ENCODE measurements around the gene CELF1.

Gene CELF1

DNA sequence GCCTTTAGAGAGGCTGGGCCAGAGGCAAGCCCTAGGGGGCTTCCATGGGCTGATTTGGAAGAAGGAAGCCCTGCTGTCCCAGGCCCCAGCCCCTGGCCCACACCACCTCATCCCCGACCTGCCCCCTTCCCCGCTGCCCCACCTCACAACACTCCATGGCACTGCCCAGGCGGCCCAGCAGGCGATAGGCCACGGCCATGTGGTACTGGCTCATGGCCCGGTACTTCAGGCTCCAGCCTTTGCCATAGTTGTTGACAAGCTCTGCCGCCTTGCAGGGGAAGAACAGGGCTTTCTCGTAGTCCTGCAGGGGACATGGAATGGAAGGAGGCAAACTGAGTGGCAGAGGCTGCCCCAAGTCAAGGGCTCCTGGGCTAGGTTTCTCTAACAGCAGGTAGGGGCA lies 110.4 kb downstream of the CELF1 start:
- no peak for DNase-seq

DNA sequence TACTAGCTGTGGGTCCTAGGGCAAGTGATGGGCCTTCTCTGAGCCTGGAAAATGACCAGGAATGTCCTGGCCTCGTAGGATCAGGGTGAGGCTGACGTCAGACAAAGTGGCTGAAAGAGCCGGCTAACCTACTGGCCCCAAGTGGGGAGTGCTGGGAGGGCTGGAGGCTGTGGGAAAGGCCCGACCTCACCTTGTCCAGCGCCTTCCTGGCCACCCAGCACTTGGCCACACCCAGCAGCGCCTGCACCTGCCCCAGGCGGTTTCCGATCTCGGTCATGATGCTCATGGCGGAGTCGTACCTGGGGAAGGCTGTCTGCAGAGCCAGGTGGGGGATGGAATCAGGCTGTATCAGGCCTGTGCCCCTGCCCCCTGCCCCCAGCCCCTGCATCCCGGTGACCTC lies 111.5 kb downstream of the CELF1 start:
- no peak for DNase-seq

DNA sequence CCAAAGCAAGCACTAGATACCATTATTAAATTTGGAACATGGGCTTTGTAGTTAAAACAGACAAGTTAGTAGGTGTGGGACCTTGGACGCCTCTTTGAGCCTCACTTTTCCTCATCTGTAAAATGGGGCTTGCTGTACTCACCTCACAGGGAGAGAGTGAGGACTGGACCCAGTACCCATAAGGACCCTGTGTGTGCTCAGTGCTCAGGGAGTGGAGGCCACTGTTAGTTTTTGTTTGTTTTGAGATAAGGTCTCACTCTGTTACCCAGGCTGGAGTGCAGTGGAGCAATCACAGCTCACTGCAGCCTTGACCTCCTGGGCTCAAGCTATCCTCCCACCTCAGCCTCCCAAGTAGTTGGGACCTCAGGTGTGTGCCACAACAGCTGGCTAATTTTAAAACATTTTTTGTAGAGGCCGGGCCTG lies 112.9 kb downstream of the CELF1 start:
- no peak for DNase-seq

DNA sequence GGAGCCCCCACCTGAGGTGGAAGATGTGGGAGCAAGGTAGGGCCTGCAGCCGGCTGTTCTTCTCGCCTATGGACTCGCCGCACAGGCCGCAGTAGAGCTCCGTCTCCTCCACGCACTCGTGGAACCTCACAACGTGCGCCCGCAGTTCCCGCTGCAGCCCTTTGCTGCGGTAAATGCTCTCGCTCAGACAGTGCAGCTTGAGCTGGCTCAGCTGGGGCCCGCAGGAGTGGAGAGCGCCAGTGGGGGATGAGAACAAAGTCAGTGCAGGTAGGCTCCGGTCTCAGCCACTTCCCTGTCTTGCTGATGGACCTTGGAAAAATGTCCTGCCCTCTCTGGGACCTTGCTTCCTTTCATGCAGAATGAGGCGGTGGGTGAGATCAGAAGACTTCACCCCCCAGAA lies 114.2 kb downstream of the CELF1 start:
- no peak for DNase-seq

DNA sequence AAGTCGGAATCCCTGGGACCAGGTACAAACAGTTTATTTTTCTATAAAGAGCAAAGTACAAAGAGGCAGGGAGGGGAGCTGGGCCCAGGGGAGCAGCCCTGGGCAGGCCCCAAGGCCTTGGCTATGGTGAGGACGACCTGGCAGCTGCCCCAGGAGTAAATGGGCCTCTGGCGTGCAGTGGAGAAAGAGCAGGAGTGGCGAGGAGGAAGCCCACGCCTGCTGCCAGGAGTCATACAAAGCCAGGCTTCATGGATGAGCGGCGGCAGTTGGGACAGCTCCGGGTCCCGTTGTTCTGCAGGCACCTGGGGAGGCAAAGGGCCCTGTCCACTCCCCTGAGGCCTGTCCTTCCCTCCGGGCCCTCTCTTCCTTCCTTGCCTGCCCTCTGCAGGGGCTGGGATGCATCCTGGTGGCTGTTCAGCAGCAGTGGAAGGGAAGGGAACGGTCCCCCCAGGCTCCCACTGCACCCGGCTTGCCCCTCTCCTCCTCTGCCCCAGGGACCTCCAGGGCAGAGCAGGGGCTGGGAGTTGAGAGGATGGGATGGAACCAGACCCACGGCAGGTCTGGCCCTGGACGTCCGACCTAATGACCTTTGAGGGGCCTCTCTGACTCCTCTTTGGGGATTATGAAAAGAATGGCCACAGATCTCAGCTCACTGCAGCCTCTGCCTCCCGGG lies 115.0 kb downstream of the CELF1 start:
- no peak for DNase-seq

DNA sequence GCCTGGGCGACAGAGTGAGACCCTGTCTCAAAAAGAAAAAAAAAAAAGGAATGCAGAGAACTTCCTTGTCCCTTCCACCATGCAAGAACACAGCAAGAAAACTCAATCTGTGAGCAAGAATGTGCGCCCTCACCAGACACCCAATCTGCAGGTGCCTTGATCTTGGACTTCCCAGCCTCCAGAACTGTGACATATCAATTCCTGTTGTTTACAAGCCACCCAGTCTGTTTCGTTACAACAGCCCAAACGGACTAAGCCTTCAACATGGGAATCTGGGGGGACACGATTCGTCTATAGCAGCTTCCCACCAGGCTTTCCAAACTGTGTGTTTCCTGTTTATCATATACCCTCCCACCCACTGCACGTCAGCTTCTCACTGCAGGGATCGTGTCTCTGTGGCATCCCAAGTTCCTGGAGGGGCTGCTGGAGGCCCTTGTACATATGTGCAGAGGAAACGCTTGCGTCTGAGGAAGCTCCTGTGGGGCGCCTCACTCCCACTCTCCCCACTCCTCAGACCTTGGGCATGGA lies 115.7 kb downstream of the CELF1 start:
- no peak for DNase-seq

DNA sequence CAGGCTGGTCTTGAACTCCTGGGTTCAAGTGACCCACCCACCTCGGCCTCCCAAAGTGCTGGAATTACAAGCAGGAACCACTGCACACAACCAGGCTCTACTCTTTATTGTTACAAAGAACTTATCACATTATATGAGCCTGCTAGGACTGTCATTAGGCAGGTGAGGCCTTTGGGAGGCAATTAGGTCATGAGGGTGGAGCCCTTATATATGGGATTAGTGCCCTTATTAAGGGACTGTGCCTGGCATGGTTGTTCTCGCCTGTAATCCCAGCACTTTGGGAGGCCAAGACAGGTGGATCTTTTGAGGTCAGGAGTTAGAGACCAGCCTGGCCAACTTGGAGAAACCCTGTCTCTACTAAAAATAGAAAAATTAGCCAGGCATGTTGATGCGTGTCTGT lies 116.2 kb downstream of the CELF1 start:
- DNase-seq, result no peak

DNA sequence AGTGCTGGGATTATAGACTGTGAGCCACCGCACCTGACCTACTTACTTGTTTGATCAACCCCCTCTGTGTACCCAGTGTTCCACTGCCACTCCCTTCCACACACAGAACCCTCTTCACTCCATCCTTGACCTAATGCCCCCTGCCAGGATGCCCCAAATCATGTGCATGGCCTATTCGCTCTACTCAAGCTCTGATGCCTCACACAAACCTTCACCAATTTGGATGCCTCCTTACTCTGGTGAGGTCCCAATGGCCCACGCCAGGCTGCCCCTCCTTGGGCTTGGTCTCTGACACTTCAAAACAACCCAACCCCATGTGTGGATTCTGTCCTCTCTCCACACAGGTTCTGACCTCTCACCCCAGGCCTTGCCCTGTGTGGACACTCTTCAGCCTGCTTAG lies 117.2 kb downstream of the CELF1 start:
- DNase-seq, result no peak

DNA sequence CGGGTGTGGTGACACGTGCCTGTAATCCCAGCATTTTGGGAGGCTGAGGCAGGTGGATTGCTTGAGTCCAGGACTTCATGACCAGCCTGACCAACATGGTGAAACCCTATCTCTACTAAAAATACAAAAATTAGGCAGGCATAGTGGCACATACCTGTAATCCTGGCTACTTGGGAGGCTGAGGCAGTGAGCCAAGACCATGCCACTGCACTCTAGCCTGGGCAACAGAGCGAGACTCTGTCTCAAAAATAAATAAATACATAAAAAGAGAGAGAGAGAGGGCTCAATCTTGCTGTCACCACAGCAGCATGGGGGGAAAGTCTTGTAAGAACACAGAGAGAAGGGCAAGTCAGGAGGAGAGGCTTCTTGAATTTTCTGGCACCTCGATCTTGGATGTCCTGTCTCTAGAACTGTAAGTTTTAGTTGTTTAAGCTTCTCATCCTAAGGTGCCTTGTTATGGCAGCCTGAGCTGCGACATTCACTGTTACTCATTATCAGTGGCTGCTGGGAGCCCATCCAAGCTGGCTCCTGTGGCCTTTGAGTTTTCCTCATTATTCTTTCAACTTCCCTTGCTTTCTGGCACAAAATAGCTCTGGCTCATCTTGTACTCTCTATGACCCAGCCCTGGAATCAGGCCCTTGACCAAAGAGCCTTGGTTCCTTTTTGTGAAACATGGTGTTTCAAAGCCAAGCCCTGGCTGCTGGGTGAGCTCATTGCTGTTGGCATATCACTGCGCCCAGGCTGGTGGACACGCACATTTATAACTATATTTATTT lies 118.7 kb downstream of the CELF1 start:
- DNase-seq, result no peak

DNA sequence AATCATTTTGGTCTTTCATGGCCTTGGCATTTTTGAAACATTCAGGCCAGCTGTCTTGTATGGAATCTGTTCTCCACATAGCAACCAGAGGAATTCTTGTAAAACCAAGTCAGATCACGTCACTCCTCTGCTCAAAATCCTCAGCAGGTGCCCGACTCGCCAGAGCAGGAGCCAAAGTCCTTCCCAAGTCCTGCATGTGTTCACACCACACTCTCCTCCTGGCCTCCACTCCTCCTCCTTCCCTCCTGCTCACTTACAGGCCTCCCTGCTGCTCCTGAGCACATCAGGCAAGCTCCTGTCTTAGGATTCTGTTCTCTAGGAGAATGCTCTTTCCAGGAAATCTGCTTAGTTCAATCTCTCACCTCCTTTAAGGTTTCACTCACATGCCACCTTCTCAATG lies 119.8 kb downstream of the CELF1 start:
- no peak for DNase-seq

DNA sequence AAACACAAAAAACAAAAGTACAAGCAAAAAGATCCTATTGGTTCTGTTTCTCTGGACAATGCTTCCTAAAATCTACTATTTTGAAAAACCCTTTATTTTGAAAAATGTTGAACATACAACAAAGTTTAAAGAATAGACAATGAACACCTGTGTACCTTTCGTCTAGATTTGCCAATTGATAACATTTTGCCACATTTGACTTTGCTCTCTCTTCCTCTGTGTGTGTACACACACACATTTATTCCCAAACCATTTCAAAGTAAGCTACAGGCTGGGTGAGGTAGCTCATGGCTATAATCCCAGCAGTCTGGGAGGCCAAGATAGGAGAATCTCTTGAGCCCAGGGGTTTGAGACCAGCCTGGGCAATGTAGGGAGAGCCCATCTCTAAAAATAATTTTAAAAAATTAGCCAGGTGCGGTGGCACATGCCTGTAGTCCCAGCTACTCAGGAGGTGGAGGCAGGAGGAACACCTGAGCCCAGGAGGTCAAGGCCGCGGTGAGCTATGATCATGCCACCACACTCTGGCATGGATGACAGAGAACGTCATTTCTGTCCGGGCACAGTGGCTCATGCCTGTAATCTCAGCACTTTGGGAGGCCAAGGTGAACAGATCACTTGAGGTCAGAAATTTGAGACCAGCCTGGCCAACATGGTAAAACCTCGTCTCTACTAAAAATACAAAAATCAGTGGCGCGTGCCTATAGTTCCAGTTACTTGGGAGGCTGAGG lies 121.4 kb downstream of the CELF1 start:
- DNase-seq, result no peak

DNA sequence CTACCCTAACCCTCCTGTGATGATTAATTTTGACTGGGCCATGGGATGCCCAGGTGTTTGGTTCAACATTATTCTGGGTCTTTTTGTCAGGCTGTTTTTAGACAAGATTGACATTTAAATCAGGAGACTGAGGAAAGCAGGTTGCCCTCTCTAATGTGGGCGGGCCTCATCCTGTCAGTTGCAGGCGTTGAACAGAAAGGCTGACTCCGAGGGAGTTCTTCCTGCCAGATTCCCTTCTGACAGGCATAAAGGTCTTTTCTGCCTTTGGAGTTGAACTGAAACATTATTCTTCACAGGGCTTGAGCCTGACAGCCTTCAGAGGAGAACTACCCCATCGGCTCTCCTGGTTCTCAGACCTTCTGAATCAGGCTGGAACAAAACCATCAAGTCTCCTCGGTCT lies 122.4 kb downstream of the CELF1 start:
- no peak for DNase-seq

DNA sequence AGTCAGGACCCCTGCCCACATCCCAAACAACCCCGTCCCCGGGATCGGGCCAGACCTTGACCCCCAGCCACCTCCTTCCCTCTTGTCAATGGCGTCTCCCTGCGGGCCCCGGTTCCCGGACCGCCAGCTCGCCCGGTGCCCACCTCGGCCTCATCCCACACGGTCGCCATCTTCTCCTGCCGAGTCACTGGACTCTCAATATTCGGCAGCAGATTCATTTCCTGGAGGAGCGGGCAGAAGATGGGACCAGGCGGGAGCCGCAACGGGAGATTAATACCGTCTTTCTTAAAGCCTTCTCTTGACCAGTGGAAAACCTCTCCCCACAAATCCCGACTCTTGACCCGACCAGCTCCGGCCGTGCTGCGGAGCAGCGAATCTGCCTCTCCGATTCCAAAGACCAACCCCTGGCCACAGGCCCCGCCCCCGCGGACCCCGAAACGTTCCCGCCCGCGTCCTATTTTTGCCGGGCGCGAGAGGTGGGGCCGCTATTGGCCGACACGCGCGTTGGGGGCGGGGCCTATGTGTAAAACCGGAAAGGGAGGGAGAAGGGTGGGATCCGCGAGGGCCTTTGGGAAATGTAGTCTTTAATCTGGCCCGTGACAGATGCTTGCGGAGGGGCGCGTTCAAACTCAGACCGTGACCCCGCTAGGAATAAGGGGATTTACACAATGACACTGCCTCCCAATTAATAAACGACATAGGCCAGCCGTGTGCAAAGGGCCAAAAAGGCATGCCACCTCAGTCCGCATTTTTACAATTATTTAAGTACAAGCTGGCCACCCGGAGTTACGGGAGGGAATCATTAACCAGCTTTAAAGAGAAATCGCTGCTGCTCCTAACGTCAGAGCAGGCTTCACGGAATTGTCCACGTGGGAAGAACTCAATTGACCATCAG lies 126.6 kb downstream of the CELF1 start, which contains the start of gene PSMC3:
PSMC3 (minus strand) TSS at position 378 of the 895 bp plus-strand sequence; CDS start at position 218, 160 bp downstream.
- peak; percentile 99 for DNase-seq

DNA sequence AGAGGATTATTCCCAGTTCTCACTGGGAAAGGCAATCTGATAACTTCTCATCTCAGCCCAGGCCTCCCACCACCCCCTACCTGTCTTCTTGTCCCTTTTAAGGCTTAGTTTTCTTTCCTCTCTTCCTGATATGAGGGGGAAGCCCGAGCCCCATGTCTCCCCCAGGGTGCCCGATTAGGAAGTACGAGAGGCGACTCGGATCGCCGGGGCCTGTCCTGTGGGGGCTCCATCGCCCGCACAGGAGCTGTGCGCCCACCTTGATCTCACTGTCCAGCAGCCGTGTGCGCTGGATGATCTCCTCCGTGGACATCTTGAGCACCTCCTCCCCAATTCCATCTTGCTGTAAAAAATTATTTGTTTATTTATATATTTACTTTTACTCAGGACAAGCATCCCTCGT lies 127.3 kb downstream of the CELF1 start:
- no peak for DNase-seq

DNA sequence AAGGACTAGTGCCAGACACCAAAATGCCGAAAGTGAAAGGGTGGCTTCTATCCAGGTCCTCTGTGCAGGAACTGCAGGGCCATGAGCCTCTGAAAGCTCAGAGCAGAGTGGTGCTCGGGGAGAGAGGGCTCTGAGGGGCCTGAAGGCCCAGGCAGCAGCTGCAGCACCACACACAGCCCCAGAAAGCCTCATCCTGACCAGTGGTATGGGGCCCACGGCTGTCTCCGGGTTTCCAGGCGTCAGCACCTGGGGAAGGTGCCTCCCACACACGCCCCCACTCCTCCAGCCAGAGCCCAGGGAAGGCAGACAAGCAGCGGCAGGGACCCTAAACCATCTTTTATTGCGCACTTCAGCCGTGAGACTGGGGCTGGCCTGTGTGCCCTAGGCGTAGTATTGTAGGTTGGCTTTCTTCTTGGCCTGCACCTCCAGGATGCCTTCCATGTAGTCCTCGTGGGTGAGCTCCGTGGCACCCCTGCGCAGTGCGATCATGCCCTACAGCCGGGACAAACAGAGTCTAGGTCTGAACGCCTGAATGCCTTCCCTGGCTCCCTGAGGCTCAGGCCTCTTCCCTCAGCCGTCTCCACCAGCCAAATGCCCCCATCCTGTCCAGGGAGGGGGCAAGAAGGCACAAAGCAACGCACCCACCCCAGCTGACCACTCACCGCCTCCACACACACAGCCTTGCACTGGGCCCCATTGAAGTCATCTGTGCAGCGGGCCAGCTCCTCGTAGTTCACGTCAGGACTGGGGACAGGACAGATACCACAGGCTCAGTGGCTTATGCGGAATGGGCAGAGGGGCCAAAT lies 134.3 kb downstream of the CELF1 start:
- no peak for DNase-seq

DNA sequence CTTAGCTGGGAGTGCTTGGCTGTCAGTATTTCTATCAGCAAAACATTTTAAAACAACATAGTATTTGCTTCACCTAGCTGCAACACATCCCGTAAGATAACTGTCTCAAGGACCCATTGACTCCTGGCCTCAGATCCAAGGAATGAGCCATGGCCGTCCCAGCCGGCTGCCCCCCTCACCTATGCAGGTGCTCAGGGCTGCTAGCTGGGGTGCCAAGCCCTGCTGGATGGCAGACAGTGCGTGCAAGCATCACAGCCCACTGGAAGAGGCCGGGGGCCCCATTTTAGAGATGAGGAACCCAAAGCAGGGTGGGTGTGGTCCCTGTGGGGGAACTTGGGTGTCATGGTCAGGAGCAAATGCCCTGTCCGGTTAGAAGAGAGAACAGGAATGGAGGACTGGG lies 135.2 kb downstream of the CELF1 start:
- DNase-seq, result no peak

DNA sequence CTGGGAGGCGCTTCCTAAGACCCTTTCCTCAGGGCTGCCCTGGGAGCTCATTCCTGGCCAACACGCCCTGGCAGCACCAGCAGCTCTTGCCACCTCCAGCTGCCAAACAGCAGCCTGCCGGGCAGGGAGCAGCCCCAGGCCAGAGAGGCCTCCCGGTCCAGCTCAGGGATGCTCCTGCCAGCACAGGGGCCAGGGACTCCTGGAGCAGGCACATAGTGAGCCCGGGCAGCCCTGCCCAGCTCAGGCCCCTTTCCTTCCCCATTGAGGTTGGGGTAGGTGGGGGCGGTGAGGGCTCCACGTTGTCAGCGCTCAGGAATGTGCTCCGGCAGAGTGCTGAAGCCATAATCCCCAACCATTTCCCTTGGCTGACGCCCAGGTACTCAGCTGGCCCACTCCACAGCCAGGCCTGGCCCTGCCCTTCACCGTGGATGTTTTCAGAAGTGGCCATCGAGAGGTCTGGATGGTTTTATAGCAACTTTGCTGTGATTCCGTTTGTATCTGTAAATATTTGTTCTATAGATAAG lies 136.9 kb downstream of the CELF1 start:
- DNase-seq, result no peak
